Smooth muscle cell (in vitro differentiated cells): Measurements from ENCODE around the gene CISD3. TPM values are rescaled to one million over a fixed set of nuclear protein-coding genes. Genes with fewer than 3 reads are reported as not detected.

Source experiments
- DNase-seq: peaks from one replicate; lab custom pipeline; 2025; ENCODE audit not compliant: unreplicated experiment; lab: John Stamatoyannopoulos, UW
- H2AFZ ChIP-seq: fragments of 200-600 bp; sonication (generic); 2 replicates; pipeline ENCODE4 v1.6.0; 2016; ENCODE audit warnings: antibody characterized with exemption, low read depth, mild to moderate bottlenecking
- H3F3A ChIP-seq: fragments of 200-600 bp; sonication (generic); 2 replicates; pipeline ENCODE4 v1.6.0; 2017; ENCODE audit warnings: antibody characterized with exemption, low read depth
- H3K27ac ChIP-seq: fragments of 200-600 bp; sonication (generic); 2 replicates; pipeline ENCODE4 v1.5.1; 2016; ENCODE audit warnings: low read depth, mild to moderate bottlenecking
- H3K27me3 ChIP-seq: fragments of 200-600 bp; sonication (generic); 2 replicates; pipeline ENCODE4 v1.6.1; 2016; ENCODE audit warnings: low read depth, mild to moderate bottlenecking
- H3K36me3 ChIP-seq: fragments of 200-600 bp; sonication (generic); 2 replicates; pipeline ENCODE4 v1.5.1; 2016; ENCODE audit warnings: low read depth
- H3K4me1 ChIP-seq: fragments of 200-600 bp; sonication (generic); 2 replicates; pipeline ENCODE4 v1.5.1; 2016; ENCODE audit warnings: low read depth
- H3K4me2 ChIP-seq: fragments of 200-600 bp; sonication (generic); 2 replicates; pipeline ENCODE4 v1.6.0; 2016; ENCODE audit warnings: mild to moderate bottlenecking
- H3K4me3 ChIP-seq: fragments of 200-600 bp; sonication (generic); 2 replicates; pipeline ENCODE4 v1.5.1; 2016; ENCODE audit warnings: mild to moderate bottlenecking
- H3K79me2 ChIP-seq: fragments of 200-600 bp; sonication (generic); 2 replicates; pipeline ENCODE4 v1.6.0; 2016; ENCODE audit warnings: low read depth, mild to moderate bottlenecking
- H3K9ac ChIP-seq: fragments of 200-600 bp; sonication (generic); 2 replicates; pipeline ENCODE4 v1.6.0; 2016; ENCODE audit warnings: low read depth
- H3K9me3 ChIP-seq: fragments of 200-600 bp; sonication (generic); replicated peaks from 2 replicates; pipeline ENCODE4 v1.5.1; 2016; ENCODE audit warnings: low read depth
- H4K20me1 ChIP-seq: fragments of 200-600 bp; sonication (generic); 2 replicates; pipeline ENCODE4 v1.6.0; 2016; ENCODE audit warnings: low read depth
- WGBS: methylation state at CpG from one replicate; pipeline ENCODE4 v1.1.7; 2016; ENCODE audit warnings: low lambda C conversion rate; 5-methylcytosine and 5-hydroxymethylcytosine counted together
- polyA plus RNA-seq: library from polyadenylated mRNA; unstranded; fragments of >200 nt; fragmentation: Nextera tagmentation; extraction: Ambion mirVana; gene quantifications from 2 replicates; pipeline ENCODE4 v1.2.1, GENCODE V29; 2016
- total RNA-seq: library from RNA; depleted of rRNA; stranded (reverse); fragments of >200 nt; gene quantifications from 2 replicates; pipeline ENCODE4 v1.2.3, GENCODE V29; 2014
- TF ChIP-seq, protein P1 (sequence below): fragments of 200-600 bp; sonication (generic); IDR thresholded peaks from 2 replicates; pipeline ENCODE4 v1.5.1; 2017; ENCODE audit warnings: borderline replicate concordance, mild to moderate bottlenecking, antibody characterized with exemption; ENCODE audit not compliant: insufficient read depth, poor library complexity, severe bottlenecking

CISD3 gene
- total and polyA plus RNA-seq, 2 experiments from 2014 or later, result 1.3 to 15.1 TPM

DNA sequence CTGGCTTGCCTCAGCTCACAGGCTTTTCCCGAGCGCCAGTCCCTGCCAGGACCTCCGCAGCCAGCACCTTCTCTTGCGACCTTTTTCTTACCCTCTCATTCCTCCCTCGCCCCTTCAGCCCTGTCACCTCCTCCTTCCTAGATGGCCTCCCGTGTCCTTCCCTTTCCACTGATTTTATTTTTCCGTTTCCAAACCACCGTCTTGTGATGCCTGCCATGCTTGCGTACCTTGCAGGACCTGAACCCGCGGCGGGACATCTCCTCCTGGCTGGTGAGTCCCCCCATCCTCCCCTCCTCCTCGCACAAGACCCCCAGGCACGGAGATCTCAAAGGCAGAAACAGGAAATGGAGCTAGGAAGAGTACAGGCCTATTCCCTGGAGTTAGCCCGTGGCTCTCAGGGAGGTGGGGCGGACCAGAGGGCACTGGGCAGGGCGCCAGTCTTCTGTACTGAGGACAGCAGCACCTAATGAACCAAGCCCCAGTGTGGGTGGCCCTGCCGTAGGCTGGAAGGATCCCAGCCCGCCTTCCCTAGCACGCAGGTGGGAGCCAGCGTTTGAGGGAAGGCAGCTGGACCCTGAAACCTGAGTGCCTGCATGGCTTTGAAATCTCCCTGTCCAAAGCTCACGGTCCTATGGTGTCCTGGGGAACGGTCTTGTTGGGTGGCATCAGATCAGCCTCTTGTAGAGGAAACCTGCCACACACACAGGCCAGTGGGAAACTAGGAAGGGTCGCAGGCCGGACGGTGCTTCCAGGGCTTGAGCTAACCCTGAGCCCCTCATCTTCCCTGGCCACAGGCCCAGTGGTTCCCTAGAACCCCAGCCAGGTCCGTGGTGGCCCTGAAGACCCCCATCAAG, 612 bp downstream of the CISD3 start:
- WGBS, result 32% methylated on average over 27 of the region's 27 CpGs
- DNase-seq, result peak; percentile 38
- Histone ChIP-seq H3K27ac (no peak overlapping the region), H3K27me3 (no peaks in the 10 kb centered on the region), H3K36me3 (no peaks in the 10 kb centered on the region), H3K9ac (no peak overlapping the region), H3K4me1 (peaks cover 5% of the 10 kb centered on the region), H3K4me2 (peak overlapping the region; percentile 89), H3K4me3 (peak overlapping the region; percentile 72), H3F3A (peaks cover 12% of the 10 kb centered on the region), H4K20me1 (peaks cover 20% of the 10 kb centered on the region), H2AFZ (peak overlapping the region; percentile 31), H3K9me3 (no peaks in the 10 kb centered on the region), H3K79me2 (no peaks in the 10 kb centered on the region)
- TF ChIP-seq, protein P1, sequence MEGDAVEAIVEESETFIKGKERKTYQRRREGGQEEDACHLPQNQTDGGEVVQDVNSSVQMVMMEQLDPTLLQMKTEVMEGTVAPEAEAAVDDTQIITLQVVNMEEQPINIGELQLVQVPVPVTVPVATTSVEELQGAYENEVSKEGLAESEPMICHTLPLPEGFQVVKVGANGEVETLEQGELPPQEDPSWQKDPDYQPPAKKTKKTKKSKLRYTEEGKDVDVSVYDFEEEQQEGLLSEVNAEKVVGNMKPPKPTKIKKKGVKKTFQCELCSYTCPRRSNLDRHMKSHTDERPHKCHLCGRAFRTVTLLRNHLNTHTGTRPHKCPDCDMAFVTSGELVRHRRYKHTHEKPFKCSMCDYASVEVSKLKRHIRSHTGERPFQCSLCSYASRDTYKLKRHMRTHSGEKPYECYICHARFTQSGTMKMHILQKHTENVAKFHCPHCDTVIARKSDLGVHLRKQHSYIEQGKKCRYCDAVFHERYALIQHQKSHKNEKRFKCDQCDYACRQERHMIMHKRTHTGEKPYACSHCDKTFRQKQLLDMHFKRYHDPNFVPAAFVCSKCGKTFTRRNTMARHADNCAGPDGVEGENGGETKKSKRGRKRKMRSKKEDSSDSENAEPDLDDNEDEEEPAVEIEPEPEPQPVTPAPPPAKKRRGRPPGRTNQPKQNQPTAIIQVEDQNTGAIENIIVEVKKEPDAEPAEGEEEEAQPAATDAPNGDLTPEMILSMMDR, result no peak

- Histone ChIP-seq H3K36me3 (no peaks in the 10 kb centered on the region), H3K9ac (no peak overlapping the region), H3K9me3 (no peaks in the 10 kb centered on the region), H3F3A (peaks cover 12% of the 10 kb centered on the region), H4K20me1 (peaks cover 23% of the 10 kb centered on the region), H3K4me3 (peak overlapping the region; percentile 72), H3K4me2 (no peak overlapping the region), H3K27ac (no peak overlapping the region), H3K27me3 (no peaks in the 10 kb centered on the region), H3K79me2 (no peaks in the 10 kb centered on the region), H3K4me1 (peaks cover 5% of the 10 kb centered on the region), H2AFZ (no peak overlapping the region)
- TF ChIP-seq, protein P1, result no peak
- DNase-seq, result no peak
- WGBS, result 85% methylated on average over 8 of the region's 8 CpGs
These were observed 1.6 kb downstream of the CISD3 start for GRCh38 chr17:38731526-38732294.

DNA sequence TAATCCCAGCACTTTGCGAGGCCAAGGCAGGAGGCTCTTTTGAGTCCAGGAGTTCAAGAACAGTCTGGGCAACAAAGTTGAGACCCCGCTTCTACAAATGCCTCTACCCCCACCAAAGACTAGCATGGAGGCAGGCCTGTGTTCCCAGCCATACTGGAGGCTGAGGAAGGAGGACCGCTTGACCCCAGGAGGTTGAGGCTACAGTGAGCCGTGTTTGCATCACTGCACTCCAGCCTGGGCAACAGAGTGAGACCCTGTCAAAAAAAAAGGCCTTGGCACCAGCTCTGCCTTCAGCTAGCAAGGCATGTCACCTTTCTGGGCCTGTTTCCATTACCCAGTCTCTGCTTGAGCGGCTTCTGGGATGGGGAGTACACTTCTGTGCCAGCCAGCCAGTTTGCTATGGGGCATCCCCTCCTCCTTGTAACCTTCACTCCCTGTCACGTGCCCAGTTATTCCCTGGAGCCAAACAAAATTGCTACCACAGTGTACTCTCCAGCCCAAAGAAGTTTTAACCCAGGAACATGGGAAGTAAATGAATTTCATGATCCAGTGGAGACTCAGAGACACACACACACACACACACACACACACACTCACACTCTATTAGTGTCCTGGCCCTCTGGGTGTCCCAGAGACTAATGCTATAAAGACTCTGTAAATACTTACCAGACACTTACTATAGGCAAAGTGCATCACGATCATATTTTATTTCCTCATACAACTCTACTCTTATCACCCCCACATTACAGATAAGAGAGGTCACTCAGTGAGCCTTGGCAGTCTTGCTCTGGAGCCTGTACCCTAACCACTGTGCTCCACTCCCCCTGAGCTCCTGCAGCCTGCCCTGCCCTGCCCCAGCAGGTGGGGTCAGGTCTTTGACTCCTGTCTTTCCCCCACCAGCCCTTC, 2.5 kb downstream of the CISD3 start:
- H3K36me3 ChIP-seq, result no peaks in the 10 kb centered on the region
- no peaks in the 10 kb centered on the region for H3K27me3 ChIP-seq
- no peak overlapping the region for H3K4me2 ChIP-seq
- H3F3A ChIP-seq, result peaks cover 12% of the 10 kb centered on the region
- no peak overlapping the region for H2AFZ ChIP-seq
- H3K27ac ChIP-seq, result no peak overlapping the region
- peaks cover 5% of the 10 kb centered on the region for H3K4me1 ChIP-seq
- no peaks in the 10 kb centered on the region for H3K9me3 ChIP-seq
- TF ChIP-seq, protein P1, result no peak
- no peak for DNase-seq
- no peak overlapping the region for H3K9ac ChIP-seq
- peaks cover 23% of the 10 kb centered on the region for H4K20me1 ChIP-seq
- no peak overlapping the region for H3K4me3 ChIP-seq
- no peaks in the 10 kb centered on the region for H3K79me2 ChIP-seq
- 96% methylated on average over 7 of the region's 7 CpGs for WGBS
